H1 (cell line): ENCODE data around the gene TRAP1. TPM values are rescaled to one million over a fixed set of nuclear protein-coding genes. Genes with fewer than 3 reads are reported as not detected.

Experiments used
- CTCF ChIA-PET: fragments of 300-600 bp; sonication (Branson Sonifier 250); formaldehyde crosslinking; loops from one replicate; lab custom pipeline; 2021; ENCODE audit not compliant: partially characterized antibody; lab: Charles Lee
- POLR2A ChIA-PET: fragments of 300-600 bp; sonication (Branson Sonifier 250); formaldehyde crosslinking; loops from one replicate; lab custom pipeline; 2021; ENCODE audit warnings: inconsistent platforms; ENCODE audit not compliant: partially characterized antibody; lab: Charles Lee
- DNase-seq, 2 experiments: peaks; one replicate each; pipeline versions ENCODE4 v3.0.0 to v3.0.0-alpha.2; 2010 to 2022; ENCODE audit warnings: low spot score in 2 of 2, low read depth in 1 of 2, mixed read lengths in 1 of 2
- FAIRE-seq: peaks from 2 replicates; lab custom pipeline; 2011; peaks lifted over from hg19 to GRCh38; lab: Jason Lieb, UNC
- H2AFZ ChIP-seq: 2 replicates; pipeline ENCODE4 v1.8.1; 2012; ENCODE audit warnings: low read length, inconsistent platforms
- H2AK5ac ChIP-seq: 2 replicates; pipeline ENCODE4 v1.6.1; 2013; ENCODE audit warnings: low read depth, low read length
- H2BK120ac ChIP-seq: replicated peaks from 2 replicates; pipeline ENCODE3; 2013; ENCODE audit warnings: low read depth, low read length, inconsistent platforms
- H2BK12ac ChIP-seq: 2 replicates; pipeline ENCODE4 v1.6.1; 2013; ENCODE audit warnings: low read depth, low read length
- H2BK15ac ChIP-seq: 2 replicates; pipeline ENCODE4 v1.6.1; 2013; ENCODE audit warnings: low read length
- H2BK20ac ChIP-seq: 2 replicates; pipeline ENCODE4 v1.6.1; 2013; ENCODE audit warnings: low read length
- H2BK5ac ChIP-seq: 2 replicates; pipeline ENCODE4 v1.6.1; 2013; ENCODE audit warnings: low read depth, low read length
- H3K14ac ChIP-seq: 2 replicates; pipeline ENCODE4 v1.6.1; 2013; ENCODE audit warnings: inconsistent platforms; ENCODE audit not compliant: insufficient read length
- H3K18ac ChIP-seq: 2 replicates; pipeline ENCODE4 v1.6.1; 2013; ENCODE audit warnings: low read length; ENCODE audit errors: extremely low read depth
- H3K23ac ChIP-seq: 2 replicates; pipeline ENCODE4 v1.6.1; 2013; ENCODE audit warnings: inconsistent platforms; ENCODE audit not compliant: insufficient read length
- H3K23me2 ChIP-seq: 2 replicates; pipeline ENCODE4 v1.6.1; 2013; ENCODE audit warnings: low read depth, low read length
- H3K27ac ChIP-seq: 2 replicates; pipeline ENCODE4 v1.6.1; 2011; ENCODE audit warnings: low read depth, low read length, inconsistent platforms
- H3K27me3 ChIP-seq, 4 experiments: replicated peaks in 1 of 4; 1 replicate in 1 of 4; 2 replicates in 3 of 4; pipeline versions ENCODE4 v1.6.1 to v1.8.1; 2011 to 2013; ENCODE audit warnings: low read length in 3 of 4, mild to moderate bottlenecking in 3 of 4, inconsistent platforms in 2 of 4, mixed read lengths in 2 of 4, moderate library complexity in 1 of 4; ENCODE audit not compliant: control insufficient read depth in 3 of 4, insufficient read depth in 3 of 4; ENCODE audit errors: extremely low read depth in 1 of 4
- H3K36me3 ChIP-seq, 4 experiments: 2 replicates each; pipeline versions ENCODE4 v1.6.1 to v1.8.1; 2011 to 2013; ENCODE audit warnings: mild to moderate bottlenecking in 4 of 4, low read length in 3 of 4, moderate library complexity in 2 of 4, control low read depth in 1 of 4, inconsistent platforms in 1 of 4; ENCODE audit not compliant: insufficient read depth in 4 of 4, control insufficient read depth in 2 of 4
- H3K4ac ChIP-seq: replicated peaks from 2 replicates; pipeline ENCODE3; 2013; ENCODE audit warnings: low read length, low read depth, mixed read lengths, inconsistent platforms; ENCODE audit not compliant: insufficient read length
- H3K4me1 ChIP-seq, 4 experiments: replicated peaks in 1 of 4; 1 replicate in 1 of 4; 2 replicates in 3 of 4; pipeline versions ENCODE4 v1.6.1 to v1.8.1; 2011 to 2013; ENCODE audit warnings: low read length in 3 of 4, inconsistent platforms in 2 of 4, mixed read lengths in 1 of 4; ENCODE audit not compliant: insufficient read depth in 4 of 4, control insufficient read depth in 3 of 4
- H3K4me2 ChIP-seq, 2 experiments: 2 replicates each; pipeline versions ENCODE4 v1.6.1 to v1.8.1; 2011 to 2013; ENCODE audit warnings: low read depth in 2 of 2, low read length in 2 of 2, control low read depth in 1 of 2, inconsistent platforms in 1 of 2, mild to moderate bottlenecking in 1 of 2; ENCODE audit not compliant: insufficient read depth in 1 of 2
- H3K4me3 ChIP-seq, 4 experiments: fragments of 200-600, 300-600 bp in 1 of 4; sonication (generic), shearing (Covaris generic), sonication (Bioruptor Twin) in 1 of 4; 2 replicates each; pipeline versions ENCODE4 v1.5.1 to v1.8.1; 2011 to 2016; ENCODE audit warnings: low read length in 4 of 4, low read depth in 3 of 4, control low read depth in 2 of 4, inconsistent platforms in 2 of 4, mild to moderate bottlenecking in 2 of 4, mixed read lengths in 1 of 4, moderate library complexity in 1 of 4; ENCODE audit not compliant: insufficient read depth in 2 of 4; ENCODE audit errors: extremely low read depth in 1 of 4
- H3K56ac ChIP-seq: replicated peaks from 2 replicates; pipeline ENCODE3; 2013; ENCODE audit warnings: low read depth, mild to moderate bottlenecking, mixed read lengths, low read length, inconsistent platforms; ENCODE audit not compliant: insufficient read length
- H3K79me1 ChIP-seq: 2 replicates; pipeline ENCODE4 v1.6.1; 2013; ENCODE audit warnings: low read depth, low read length, control low read depth
- H3K79me2 ChIP-seq, 2 experiments: 2 replicates each; pipeline versions ENCODE4 v1.6.1 to v1.8.1; 2012 to 2013; ENCODE audit warnings: low read length in 2 of 2, mild to moderate bottlenecking in 2 of 2, inconsistent platforms in 1 of 2; ENCODE audit not compliant: insufficient read depth in 2 of 2, control insufficient read depth in 1 of 2
- H3K9ac ChIP-seq, 4 experiments: replicated peaks in 1 of 4; 1 replicate in 1 of 4; 2 replicates in 3 of 4; pipeline versions ENCODE4 v1.6.1 to v1.8.1; 2011 to 2013; ENCODE audit warnings: low read depth in 3 of 4, low read length in 3 of 4, control low read depth in 2 of 4, mild to moderate bottlenecking in 2 of 4, moderate library complexity in 2 of 4, inconsistent platforms in 1 of 4; ENCODE audit errors: extremely low read depth in 1 of 4
- H3K9me3 ChIP-seq, 2 experiments: 2 replicates each; pipeline versions ENCODE4 v1.6.1 to v1.8.1; 2012 to 2013; ENCODE audit warnings: mild to moderate bottlenecking in 2 of 2, moderate library complexity in 2 of 2, control low read depth in 1 of 2, inconsistent platforms in 1 of 2, low read depth in 1 of 2, low read length in 1 of 2, mixed read lengths in 1 of 2; ENCODE audit not compliant: insufficient read depth in 2 of 2
- H4K20me1 ChIP-seq, 2 experiments: replicated peaks in 1 of 2; 2 replicates each; pipeline versions ENCODE3 to v1.8.1; 2011 to 2013; ENCODE audit warnings: inconsistent platforms in 2 of 2, low read length in 2 of 2, mild to moderate bottlenecking in 1 of 2; ENCODE audit not compliant: insufficient read depth in 2 of 2, control insufficient read depth in 1 of 2
- H4K5ac ChIP-seq: 2 replicates; pipeline ENCODE4 v1.6.1; 2013; ENCODE audit warnings: low read length, low read depth, mixed read lengths, inconsistent platforms; ENCODE audit not compliant: insufficient read length
- H4K8ac ChIP-seq: 2 replicates; pipeline ENCODE4 v1.8.0; 2013; ENCODE audit warnings: mild to moderate bottlenecking, moderate library complexity, low read length, inconsistent platforms; ENCODE audit not compliant: insufficient read depth; ENCODE audit errors: extremely low read depth
- H4K91ac ChIP-seq: replicated peaks from 2 replicates; pipeline ENCODE3; 2013; ENCODE audit warnings: low read length, mixed read lengths, inconsistent platforms; ENCODE audit not compliant: insufficient read length
- E2F6 ChIP-seq: IDR thresholded peaks from 2 replicates; pipeline ENCODE4 v1.6.1; 2012; ENCODE audit warnings: inconsistent platforms
- MAX ChIP-seq: IDR thresholded peaks from 2 replicates; pipeline ENCODE4 v1.6.1; 2012; ENCODE audit warnings: inconsistent platforms
- TAF1 ChIP-seq: IDR thresholded peaks from 2 replicates; pipeline ENCODE4 v1.6.1; 2011; ENCODE audit warnings: mild to moderate bottlenecking, low read depth, low read length
- TCF12 ChIP-seq: IDR thresholded peaks from 2 replicates; pipeline ENCODE4 v1.6.1; 2011; ENCODE audit warnings: low read depth, mild to moderate bottlenecking, low read length
- WGBS, 2 experiments: shearing (Covaris generic) in 1 of 2; methylation state at CpG; one replicate each; pipeline versions ENCODE4 v1.1.6 to v1.1.7; 2013 to 2015; ENCODE audit warnings: low lambda C conversion rate in 2 of 2, mixed read lengths in 2 of 2, inconsistent platforms in 1 of 2, low coverage in 1 of 2, missing lambda C conversion rate in 1 of 2; ENCODE audit not compliant: insufficient replicate concordance in 2 of 2, insufficient coverage in 1 of 2, insufficient read length in 1 of 2; ENCODE audit errors: extremely low coverage in 1 of 2, missing lambda C conversion rate in 1 of 2; 5-methylcytosine and 5-hydroxymethylcytosine counted together
- polyA plus RNA-seq, 7 experiments: library from polyadenylated mRNA; depleted of rRNA in 3 of 7; stranded (reverse) in 5 of 7; unstranded in 2 of 7; fragments of >200 nt in 5 of 7; fragments of 200-250 nt in 2 of 7; gene quantifications; 1 replicate in 5 of 7; 2 replicates in 1 of 7; 4 replicates in 1 of 7; pipeline versions ENCODE4 v1.2.1 to v1.2.3, GENCODE V29; 2011 to 2013; ENCODE audit warnings: missing spikeins in 2 of 7, mixed read lengths in 2 of 7
- total RNA-seq: library from RNA; stranded (reverse); fragmentation: NEBNext Ultra II Directional; extraction: Animal tissue kit (Norgen Biotek cat#: 25700); gene quantifications from 2 replicates; pipeline ENCODE4 v1.2.1, GENCODE V29; 2021

The TRAP1 gene
- total and polyA plus RNA-seq, 2 of the 8 experiments (the other 6 are each of a cell fraction or from before 2014, with no cell fraction given): 215 to 283 TPM

GRCh38 chr16:3706253-3707012 lies 10.9 kb downstream of the TRAP1 start:
- FAIRE-seq (no peak), DNase-seq (no peak)
- Histone ChIP-seq H3K36me3 (peaks cover 0 to 15% (median 5%) of the 10 kb centered on the region in 4 experiments; a peak in 5 of 8 replicates), H3K56ac (no peak overlapping the region), H3K4me1 (no peaks in the 10 kb centered on the region), H3K4ac (no peak overlapping the region), H2AK5ac (no peak overlapping the region), H2BK12ac (no peak overlapping the region), H2BK120ac (no peak overlapping the region), H3K18ac (no peak overlapping the region), H3K9me3 (no peaks in the 10 kb centered on the region), H2BK20ac (no peak overlapping the region), H2BK5ac (no peak overlapping the region), H4K91ac (no peak overlapping the region), H3K14ac (no peak overlapping the region), H3K79me1 (peaks cover 12% of the 10 kb centered on the region; the same call in 1 of the 2 replicates), H2AFZ (no peak overlapping the region), H3K23ac (no peak overlapping the region), H3K4me2 (no peak overlapping the region), H3K23me2 (no peaks in the 10 kb centered on the region), H4K8ac (no peak overlapping the region), H3K27ac (no peak overlapping the region), H3K79me2 (peaks cover 0 to 72% of the 10 kb centered on the region in 2 experiments), H2BK15ac (no peak overlapping the region), H3K9ac (no peak overlapping the region), H4K5ac (no peak overlapping the region), H3K27me3 (no peaks in the 10 kb centered on the region), H4K20me1 (peaks cover 2 to 4% of the 10 kb centered on the region in 2 experiments), H3K4me3 (no peak overlapping the region)
- ChIA-PET CTCF (interaction anchor here (0.6 kb wide), 1 partner anchor 10 kb away, joined by 3 read pairs; no protein-coding TSS in a partner anchor), POLR2A (no interaction called here)
- TF ChIP-seq TCF12: no peak
- TF ChIP-seq E2F6: no peak
- TF ChIP-seq MAX: no peak
- TF ChIP-seq TAF1: no peak
- 89% methylated on average over 10 of the region's 10 CpGs; no CpG with 5 or more reads in 1 of the 2 experiments for WGBS, 2 experiments
